Upper lobe of right lung (tissue), 1 donor: Measurements from ENCODE around the gene TPI1. TPM values are rescaled to one million over a fixed set of nuclear protein-coding genes. Genes with fewer than 3 reads are reported as not detected.

Source experiments
- ATAC-seq: fragments of 200-7000 bp; cut with Tn5 transposase; one replicate; pipeline ENCODE4 v1.9.1; 2020; ENCODE audit warnings: mild to moderate bottlenecking, moderate library complexity
- DNase-seq: peaks from one replicate; pipeline ENCODE4 v3.0.0-alpha.2; 2020
- H3K27ac ChIP-seq: fragments of 200-600 bp; one replicate; pipeline ENCODE4 v1.8.0; 2022
- H3K27me3 ChIP-seq: fragments of 200-600 bp; one replicate; pipeline ENCODE4 v1.8.0; 2022; ENCODE audit warnings: mild to moderate bottlenecking
- H3K36me3 ChIP-seq: fragments of 200-600 bp; one replicate; pipeline ENCODE4 v1.8.0; 2022
- H3K4me1 ChIP-seq: fragments of 200-600 bp; one replicate; pipeline ENCODE4 v1.8.0; 2022
- H3K4me3 ChIP-seq: fragments of 200-600 bp; one replicate; pipeline ENCODE4 v1.8.0; 2022; ENCODE audit warnings: mild to moderate bottlenecking
- H3K9me3 ChIP-seq: fragments of 200-600 bp; one replicate; pipeline ENCODE4 v1.8.0; 2022
- intact Hi-C: fragments of 100-400 bp; cut with DNase I; formaldehyde crosslinking; loops from one replicate; pipeline ENCODE4 v1.11.0; 2022
- total RNA-seq: library from RNA; stranded (reverse); fragmentation: NEBNext Ultra II Directional; extraction: Animal tissue kit (Norgen Biotek cat#: 25700); gene quantifications from one replicate; pipeline ENCODE4 v1.2.1, GENCODE V29; 2021
- TF ChIP-seq, protein P1 (sequence below): fragments of 200-600 bp; IDR thresholded peaks from one replicate; pipeline ENCODE4 v1.8.0; 2022; ENCODE audit warnings: antibody characterized with exemption
- donor health status: DM: no; HTN: yes; CAD: no; lungs with severe emphysema.

TPI1 gene
- total RNA-seq, 1 donor from 2014 or later, result 280 TPM

GRCh38 chr12:6846316-6846869 lies 20.9 kb upstream of the TPI1 start:
- Histone ChIP-seq H3K36me3 (no peaks in the 10 kb centered on the region), H3K9me3 (no peaks in the 10 kb centered on the region), H3K27ac (no peak overlapping the region), H3K27me3 (no peaks in the 10 kb centered on the region), H3K4me3 (no peak overlapping the region), H3K4me1 (no peaks in the 10 kb centered on the region)
- TF ChIP-seq, protein P1, sequence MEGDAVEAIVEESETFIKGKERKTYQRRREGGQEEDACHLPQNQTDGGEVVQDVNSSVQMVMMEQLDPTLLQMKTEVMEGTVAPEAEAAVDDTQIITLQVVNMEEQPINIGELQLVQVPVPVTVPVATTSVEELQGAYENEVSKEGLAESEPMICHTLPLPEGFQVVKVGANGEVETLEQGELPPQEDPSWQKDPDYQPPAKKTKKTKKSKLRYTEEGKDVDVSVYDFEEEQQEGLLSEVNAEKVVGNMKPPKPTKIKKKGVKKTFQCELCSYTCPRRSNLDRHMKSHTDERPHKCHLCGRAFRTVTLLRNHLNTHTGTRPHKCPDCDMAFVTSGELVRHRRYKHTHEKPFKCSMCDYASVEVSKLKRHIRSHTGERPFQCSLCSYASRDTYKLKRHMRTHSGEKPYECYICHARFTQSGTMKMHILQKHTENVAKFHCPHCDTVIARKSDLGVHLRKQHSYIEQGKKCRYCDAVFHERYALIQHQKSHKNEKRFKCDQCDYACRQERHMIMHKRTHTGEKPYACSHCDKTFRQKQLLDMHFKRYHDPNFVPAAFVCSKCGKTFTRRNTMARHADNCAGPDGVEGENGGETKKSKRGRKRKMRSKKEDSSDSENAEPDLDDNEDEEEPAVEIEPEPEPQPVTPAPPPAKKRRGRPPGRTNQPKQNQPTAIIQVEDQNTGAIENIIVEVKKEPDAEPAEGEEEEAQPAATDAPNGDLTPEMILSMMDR, result no peak
- no peak for DNase-seq
- intact Hi-C loops, result no loop called here
- ATAC-seq, result no peak

DNA sequence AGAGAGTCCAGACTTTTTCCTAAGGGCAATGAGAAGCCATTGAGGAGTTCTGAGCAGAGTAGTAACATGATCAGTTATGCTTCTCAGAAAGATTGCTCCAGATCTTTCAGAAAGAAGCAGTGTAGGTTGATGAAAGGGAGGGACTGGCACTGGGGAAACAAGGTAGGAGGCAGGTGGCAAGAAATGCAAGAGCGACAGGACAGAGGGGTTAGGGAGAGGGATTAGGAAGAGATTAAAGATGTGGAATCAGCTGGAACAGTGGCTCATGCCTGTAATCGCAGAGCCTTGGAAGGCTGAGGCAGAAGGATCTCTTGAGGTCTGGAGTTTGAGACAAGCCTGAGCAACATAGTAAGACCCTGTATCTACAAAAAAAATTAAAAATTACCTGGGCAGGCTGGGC lies 19.7 kb upstream of the TPI1 start:
- H3K9me3 ChIP-seq, result no peaks in the 10 kb centered on the region
- ATAC-seq (no peak), DNase-seq (no peak)
- H3K4me1 ChIP-seq, result no peaks in the 10 kb centered on the region
- intact Hi-C loops, result no loop called here
- no peaks in the 10 kb centered on the region for H3K36me3 ChIP-seq
- no peak overlapping the region for H3K4me3 ChIP-seq
- H3K27me3 ChIP-seq, result no peaks in the 10 kb centered on the region
- no peak overlapping the region for H3K27ac ChIP-seq
- TF ChIP-seq, protein P1, result no peak

- no peaks in the 10 kb centered on the region for H3K27me3 ChIP-seq
- peaks cover 9% of the 10 kb centered on the region for H3K4me1 ChIP-seq
- DNase-seq, result no peak
- ATAC-seq, result no peak
- no peaks in the 10 kb centered on the region for H3K36me3 ChIP-seq
- no peak overlapping the region for H3K4me3 ChIP-seq
- TF ChIP-seq, protein P1, result no peak
- intact Hi-C loops, result no loop called here
- no peak overlapping the region for H3K27ac ChIP-seq
- no peaks in the 10 kb centered on the region for H3K9me3 ChIP-seq
These were observed 17.9 kb upstream of the TPI1 start for GRCh38 chr12:6849427-6849826.

DNA sequence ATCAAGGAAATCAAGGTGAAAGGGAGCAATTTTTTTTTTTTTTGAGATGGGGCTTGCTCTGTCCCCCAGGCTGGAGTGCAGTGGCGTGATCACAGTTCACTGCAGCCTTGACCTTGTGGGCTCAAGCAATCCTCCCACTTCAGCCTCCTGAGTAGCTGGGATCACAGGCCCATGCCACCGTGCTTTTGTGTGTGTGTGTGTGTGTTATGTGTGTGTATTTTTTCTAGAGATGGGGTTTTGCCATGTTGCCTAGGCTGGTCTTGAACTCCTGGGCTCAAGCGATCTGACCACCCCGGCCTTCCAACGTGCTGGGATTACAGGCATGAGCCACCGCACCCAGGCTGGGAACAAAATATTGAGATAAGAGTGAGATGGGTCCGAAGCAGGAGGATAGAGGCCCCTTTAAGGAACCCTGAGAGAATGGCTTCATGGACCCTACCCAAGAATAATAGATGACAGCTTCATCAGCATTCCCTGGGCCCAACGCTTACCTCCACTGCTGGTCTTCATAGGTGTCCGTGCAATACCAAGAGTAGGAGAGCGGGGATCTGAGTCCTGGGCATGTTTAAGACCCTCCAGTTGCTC lies 17.3 kb upstream of the TPI1 start:
- DNase-seq (no peak), ATAC-seq (no peak)
- H3K9me3 ChIP-seq, result no peaks in the 10 kb centered on the region
- TF ChIP-seq, protein P1, result no peak
- no peak overlapping the region for H3K4me3 ChIP-seq
- H3K4me1 ChIP-seq, result peaks cover 9% of the 10 kb centered on the region
- H3K27ac ChIP-seq, result no peak overlapping the region
- H3K27me3 ChIP-seq, result no peaks in the 10 kb centered on the region
- intact Hi-C loops, result no loop called here
- peaks cover 5% of the 10 kb centered on the region for H3K36me3 ChIP-seq

DNA sequence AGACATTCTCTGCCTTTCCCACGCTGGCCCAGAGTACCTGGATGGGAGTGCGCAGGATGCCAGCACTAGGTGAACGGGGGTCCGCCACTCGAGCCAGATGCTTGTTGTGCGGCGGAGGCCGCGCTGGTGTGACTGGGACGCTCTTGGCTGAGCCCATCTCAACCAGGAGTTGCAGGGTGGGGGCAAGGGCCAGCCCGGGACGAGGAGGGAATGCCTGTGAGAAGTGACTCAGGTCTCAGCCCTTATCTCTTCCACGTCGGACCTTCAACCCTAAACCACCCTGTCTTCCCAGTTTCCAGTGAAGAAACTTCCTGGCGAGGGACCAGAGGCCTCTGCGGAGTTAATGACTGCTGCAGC lies 16.6 kb upstream of the TPI1 start:
- Histone ChIP-seq H3K36me3 (peaks cover 11% of the 10 kb centered on the region), H3K27ac (no peak overlapping the region), H3K9me3 (no peaks in the 10 kb centered on the region), H3K4me3 (peak overlapping the region; percentile 85), H3K27me3 (no peaks in the 10 kb centered on the region), H3K4me1 (peaks cover 9% of the 10 kb centered on the region)
- intact Hi-C loops, result no loop called here
- DNase-seq (no peak), ATAC-seq (no peak)
- TF ChIP-seq, protein P1, result no peak
